HG03520 (cell line): ENCODE measurements around the gene CACNA1H.
"Not testable (repeated sequence)": the region's sequence is repeated elsewhere in the genome, so short reads cannot be mapped to it uniquely, and the experiment has no call there.

ENCODE experiments used
- ATAC-seq: cut with Tn5 transposase; IDR thresholded peaks from one replicate; pipeline ENCODE4 v1.9.1; 2021; ENCODE audit warnings: mild to moderate bottlenecking, moderate library complexity; ENCODE audit not compliant: unreplicated experiment

CACNA1H gene

DNA sequence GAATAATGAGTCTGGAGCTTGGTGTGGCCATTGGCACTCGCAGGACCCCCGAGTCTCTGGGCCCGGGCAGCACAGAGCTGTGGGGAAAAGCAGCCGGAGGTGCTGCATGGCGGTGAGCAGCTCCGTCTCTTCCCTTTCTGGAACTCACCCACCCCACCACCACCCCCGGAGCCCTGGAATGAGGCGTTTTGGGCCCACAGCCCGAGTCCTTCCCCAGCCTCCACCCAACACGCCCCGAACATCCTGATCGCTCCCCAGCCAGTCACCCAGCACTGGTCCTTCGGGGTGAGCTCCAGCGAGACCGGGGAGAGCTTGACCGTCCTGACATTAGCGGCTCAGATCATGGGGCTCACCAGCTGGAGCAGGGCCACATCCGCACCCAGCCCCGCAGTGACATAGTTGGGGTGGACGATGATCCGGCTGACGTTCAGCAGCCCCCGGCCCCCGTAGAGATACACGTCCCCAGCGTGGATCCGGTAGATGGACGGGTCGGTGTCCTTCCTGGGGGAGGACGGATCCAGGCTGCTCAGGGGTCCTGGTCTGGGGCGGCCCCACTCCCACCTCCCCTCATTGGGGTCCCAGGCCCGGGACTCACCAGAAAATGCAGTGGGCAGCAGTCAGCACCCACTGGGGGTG lies 109.4 kb downstream of the CACNA1H start:
- ATAC-seq, result no peak

DNA sequence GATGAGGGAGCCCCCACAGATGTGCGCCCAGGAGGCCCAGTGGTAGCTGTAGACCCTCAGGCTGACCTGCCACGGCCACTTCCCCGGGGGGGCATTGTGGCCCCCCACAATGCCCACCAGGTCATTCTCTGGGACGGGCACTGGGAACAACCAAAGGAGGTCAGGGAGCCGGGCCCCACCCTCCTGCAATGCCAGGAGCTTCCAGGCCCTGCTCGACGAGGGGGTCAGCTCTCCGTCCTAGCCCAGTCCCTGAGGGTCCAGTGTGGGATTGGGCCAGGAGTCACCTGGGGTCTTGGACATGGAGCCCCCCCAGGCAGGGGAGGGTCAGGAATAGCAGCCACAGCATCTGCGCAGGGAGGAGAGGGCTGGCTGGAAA lies 109.9 kb downstream of the CACNA1H start:
- no peak for ATAC-seq

DNA sequence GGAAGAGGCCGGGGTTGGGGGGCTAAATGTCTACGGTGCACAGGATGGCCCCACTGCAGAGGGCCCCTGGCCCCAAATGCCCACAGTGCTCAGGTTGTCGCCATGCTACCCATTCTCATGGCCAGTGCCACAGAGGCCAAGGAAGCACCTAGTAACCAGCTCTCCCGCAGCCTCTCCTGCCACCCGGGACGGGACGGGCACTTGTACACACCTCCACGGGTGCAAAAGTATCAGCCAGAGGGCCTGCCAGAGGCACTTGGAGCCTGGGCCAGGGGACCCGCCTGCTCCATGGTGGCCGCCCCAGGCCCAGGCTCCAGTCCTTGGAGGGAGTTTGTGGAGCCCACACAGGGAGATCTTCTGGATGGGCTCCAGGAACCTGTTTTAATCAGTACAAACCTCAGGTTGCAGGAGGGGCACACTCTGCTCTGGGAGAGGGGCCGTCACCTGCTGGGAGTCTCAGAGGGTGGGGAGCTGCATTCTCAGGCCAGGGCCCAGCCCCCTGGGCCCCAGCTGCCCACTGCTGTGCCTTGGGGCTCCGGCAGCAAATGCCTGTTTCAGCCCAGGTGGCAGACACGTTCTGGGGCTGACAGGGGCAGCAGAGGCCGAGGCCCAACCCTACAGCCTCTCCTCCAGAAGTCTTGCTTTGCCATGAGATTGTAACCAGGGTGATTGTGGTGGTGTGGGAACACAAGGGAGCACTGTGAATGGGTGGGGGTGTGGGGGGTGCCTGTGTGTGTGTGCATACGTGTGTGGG lies 110.9 kb downstream of the CACNA1H start:
- no peak for ATAC-seq

DNA sequence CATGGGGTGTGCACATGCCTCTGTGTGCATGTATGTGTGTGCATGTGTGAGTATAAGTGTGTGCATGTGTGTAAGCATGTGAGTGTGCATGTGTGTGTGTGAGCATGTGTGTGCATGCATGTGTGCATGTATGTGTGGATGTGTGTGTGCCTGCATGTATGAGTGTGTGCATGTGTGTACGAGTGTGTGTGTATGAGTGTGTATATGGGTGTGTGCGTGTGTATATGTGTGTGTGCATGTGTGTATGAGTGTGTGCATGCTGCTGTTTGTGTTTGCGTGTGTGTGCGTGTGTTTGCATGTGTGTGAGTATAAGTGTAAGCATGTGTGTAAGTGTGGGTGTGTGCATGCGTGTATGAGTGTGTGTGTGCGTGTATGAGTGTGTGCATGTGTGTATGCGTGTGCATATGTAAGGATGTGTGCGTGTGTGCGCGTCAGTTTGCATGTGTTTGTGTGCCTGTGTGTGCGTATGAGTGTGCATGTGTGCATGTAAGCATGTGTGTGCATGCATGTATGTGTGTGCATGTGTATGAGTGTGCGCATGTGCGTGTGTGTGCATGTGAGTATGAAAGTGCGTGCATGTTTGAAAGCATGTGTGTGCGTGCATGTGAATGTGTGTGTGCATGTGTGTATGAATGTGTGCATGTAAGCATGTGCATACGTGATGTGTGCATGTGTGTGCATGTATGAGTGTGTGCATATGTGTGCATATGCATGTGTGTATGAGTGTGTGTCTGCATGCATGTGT lies 111.6 kb downstream of the CACNA1H start:
- no peak for ATAC-seq

DNA sequence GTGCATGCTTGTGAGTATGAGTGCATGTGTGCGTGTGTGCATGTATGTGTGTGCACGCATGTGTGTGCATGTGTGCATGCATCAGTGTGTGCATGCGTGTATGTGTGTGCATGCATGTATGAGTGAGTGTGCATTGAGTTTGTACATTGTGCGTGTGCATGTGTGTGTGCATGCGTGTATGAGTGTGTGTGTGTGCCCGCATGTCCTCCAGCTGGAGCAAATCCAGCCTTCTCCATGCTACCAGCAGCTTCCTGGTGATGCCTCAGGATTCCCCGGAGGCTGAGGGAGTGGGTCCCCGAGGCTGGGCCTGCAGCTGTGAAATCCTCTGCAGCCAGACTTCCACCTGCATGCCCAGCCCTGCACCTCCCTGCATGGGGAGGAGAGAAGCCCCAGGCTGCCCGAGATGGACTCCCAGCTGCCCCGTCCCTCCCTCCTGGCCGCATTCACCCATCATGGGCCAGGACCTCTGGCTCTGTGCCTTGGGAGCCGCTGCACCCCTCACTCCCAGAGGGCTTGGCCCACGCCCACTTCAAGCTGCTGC lies 112.3 kb downstream of the CACNA1H start:
- ATAC-seq, result no peak

DNA sequence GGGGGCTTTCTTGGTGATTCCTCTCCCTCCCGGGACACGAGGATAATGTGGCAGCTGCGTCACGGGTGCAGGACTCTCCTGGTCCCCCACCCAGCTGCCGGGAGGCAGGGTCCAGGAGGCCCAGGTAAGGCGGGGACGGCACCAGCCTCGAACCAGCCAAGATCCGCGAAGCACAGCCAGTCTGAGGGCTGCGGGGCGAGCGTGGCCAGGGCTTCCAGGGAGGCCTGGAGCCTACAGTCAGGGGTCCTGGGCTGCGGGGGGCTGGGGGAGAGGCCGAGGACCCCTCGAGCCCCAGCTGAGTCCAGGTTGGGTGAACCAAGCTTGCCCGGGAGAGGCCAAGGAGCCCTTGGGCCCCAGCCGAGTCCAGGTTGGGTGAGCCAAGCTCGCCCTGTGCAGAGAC lies 112.9 kb downstream of the CACNA1H start:
- no peak for ATAC-seq

DNA sequence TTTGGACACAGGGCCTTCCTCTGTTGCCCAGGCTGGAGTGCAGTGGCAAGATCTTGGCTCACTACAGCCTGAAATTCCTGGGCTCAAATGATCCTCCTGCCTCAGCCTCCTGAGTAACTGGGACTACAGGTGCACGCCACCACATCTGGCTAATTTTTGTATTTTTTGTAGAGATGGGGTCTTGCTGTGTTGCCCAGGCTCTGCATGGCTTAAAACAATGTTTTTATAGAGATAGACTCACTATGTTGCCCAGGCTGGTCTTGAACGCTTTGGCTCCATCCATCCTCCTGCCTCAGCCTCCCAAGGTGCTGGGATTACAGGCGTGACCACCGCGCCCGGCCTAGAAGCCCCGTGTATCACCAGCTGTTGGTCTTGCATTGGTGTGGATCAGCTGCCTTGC lies 116.5 kb downstream of the CACNA1H start:
- not testable (repeated sequence) for ATAC-seq

DNA sequence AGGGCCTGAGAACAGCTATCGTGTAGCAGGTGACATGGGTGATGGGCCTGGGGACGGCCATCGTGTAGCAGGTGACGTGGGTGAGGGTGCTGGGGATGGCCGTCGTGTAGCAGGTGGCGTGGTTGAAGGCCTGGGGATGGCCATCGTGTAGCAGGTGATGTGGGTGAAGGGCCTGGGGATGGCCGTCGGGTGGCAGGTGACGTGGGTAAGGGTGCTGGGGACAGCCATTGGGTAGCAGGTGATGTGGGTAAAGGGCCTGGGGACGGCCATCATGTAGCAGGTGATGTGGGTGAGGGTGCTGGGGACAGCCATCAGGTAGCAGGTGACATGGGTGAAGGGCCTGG lies 118.4 kb downstream of the CACNA1H start:
- ATAC-seq, result no peak
